Astrocyte of the cerebellum (primary cell): ENCODE results near the gene PRR23A.

Source experiments
- DNase-seq: peaks from one replicate; pipeline ENCODE4 v3.0.0-alpha.2; 2011; ENCODE audit warnings: low read depth
- H3K4me3 ChIP-seq: 2 replicates; pipeline ENCODE4 v1.5.1; 2011; ENCODE audit warnings: mild to moderate bottlenecking, low read depth, low read length, moderate library complexity
- CTCF ChIP-seq: IDR thresholded peaks from 2 replicates; pipeline ENCODE4 v1.5.1; 2012; ENCODE audit warnings: low read length, low read depth, moderate library complexity, mild to moderate bottlenecking; ENCODE audit errors: missing control alignments
- in situ Hi-C: cut with HindIII; loops from 2 replicates; pipeline ENCODE4 v1.10.0; 2017; ENCODE audit warnings: low sequenced_read_pairs

Gene PRR23A

GRCh38 chr3:139005356-139005993 lies 593 bp downstream of the PRR23A start:
- no peak for TF ChIP-seq CTCF
- DNase-seq, result no peak
- in situ Hi-C loops, result no loop called here
- no peak overlapping the region for H3K4me3 ChIP-seq

- TF ChIP-seq CTCF, result no peak
- in situ Hi-C loops, result no loop called here
- DNase-seq, result no peak
- H3K4me3 ChIP-seq, result no peak overlapping the region
These were observed 10.4 kb downstream of the PRR23A start for GRCh38 chr3:138995706-138996105.

GRCh38 chr3:138987181-138987580 lies 18.9 kb downstream of the PRR23A start:
- no peak for DNase-seq
- TF ChIP-seq CTCF, result no peak
- in situ Hi-C loops, result no loop called here
- H3K4me3 ChIP-seq, result no peak overlapping the region

GRCh38 chr3:138985932-138986331 lies 20.1 kb downstream of the PRR23A start:
- no peak overlapping the region for H3K4me3 ChIP-seq
- TF ChIP-seq CTCF, result no peak
- DNase-seq, result no peak
- in situ Hi-C loops, result no loop called here

- H3K4me3 ChIP-seq, result no peak overlapping the region
- in situ Hi-C loops, result no loop called here
- DNase-seq, result no peak
- TF ChIP-seq CTCF, result no peak
These were observed 21.3 kb downstream of the PRR23A start for GRCh38 chr3:138984816-138985215.

GRCh38 chr3:138976047-138976446 lies 30.0 kb downstream of the PRR23A start:
- TF ChIP-seq CTCF, result no peak
- DNase-seq, result no peak
- H3K4me3 ChIP-seq, result no peak overlapping the region
- in situ Hi-C loops, result no loop called here

GRCh38 chr3:138975351-138975750 lies 30.7 kb downstream of the PRR23A start:
- DNase-seq, result no peak
- in situ Hi-C loops, result no loop called here
- TF ChIP-seq CTCF, result no peak
- H3K4me3 ChIP-seq, result no peak overlapping the region
